Left lung (tissue), 10 donors: ENCODE data around the gene ING5. TPM values are rescaled to one million over a fixed set of nuclear protein-coding genes. Genes with fewer than 3 reads are reported as not detected.
"Not testable (repeated sequence)": the region's sequence is repeated elsewhere in the genome, so short reads cannot be mapped to it uniquely, and the experiment has no call there.

Experiments
- ATAC-seq: fragments of 200-7000 bp; cut with Tn5 transposase; one replicate; pipeline ENCODE4 v1.9.1; 2020; ENCODE audit warnings: moderate library complexity
- DNase-seq, 4 donors: peaks; one replicate each; pipeline ENCODE4 v3.0.0-alpha.2; 2013 to 2020
- H3K27ac ChIP-seq, 2 donors: fragments of 200-600 bp; sonication (generic) in 1 of 2; one replicate each; pipeline versions ENCODE4 v1.5.0 to v1.8.0; 2020 to 2021
- H3K27me3 ChIP-seq, 2 donors: fragments of 200-600 bp; sonication (generic) in 1 of 2; one replicate each; pipeline versions ENCODE4 v1.5.0 to v1.8.0; 2020 to 2021
- H3K36me3 ChIP-seq, 2 donors: fragments of 200-600 bp; sonication (generic) in 1 of 2; one replicate each; pipeline versions ENCODE4 v1.5.0 to v1.8.0; 2020 to 2021
- H3K4me1 ChIP-seq, 2 donors: fragments of 200-600 bp; one replicate each; pipeline ENCODE4 v1.8.0; 2021
- H3K4me3 ChIP-seq, 2 donors: fragments of 200-600 bp; sonication (generic) in 1 of 2; one replicate each; pipeline versions ENCODE4 v1.5.0 to v1.8.0; 2020 to 2021; ENCODE audit warnings: mild to moderate bottlenecking in 1 of 2
- H3K9me3 ChIP-seq, 2 donors: fragments of 200-600 bp; sonication (generic) in 1 of 2; one replicate each; pipeline versions ENCODE4 v1.5.0 to v1.8.0; 2020 to 2021
- CTCF ChIP-seq, 2 donors: fragments of 200-600 bp; sonication (generic) in 1 of 2; IDR thresholded peaks; one replicate each; pipeline versions ENCODE4 v1.5.0 to v1.8.0; 2021; ENCODE audit warnings: antibody characterized with exemption in 2 of 2
- intact Hi-C, 2 donors: fragments of 100-400 bp; cut with DNase I; formaldehyde crosslinking; loops; one replicate each; pipeline versions ENCODE4 v1.11.2 to v1.14.2; 2022
- polyA plus RNA-seq, 6 donors: library from polyadenylated mRNA; unstranded; fragments of 120-200 nt; gene quantifications; one replicate each; pipeline ENCODE4 v1.2.1, GENCODE V29; 2013; ENCODE audit not compliant: insufficient read length in 6 of 6
- total RNA-seq, 2 donors: library from RNA; stranded (reverse); fragmentation: NEBNext Ultra II Directional; extraction: Animal tissue kit (Norgen Biotek cat#: 25700); gene quantifications; one replicate each; pipeline ENCODE4 v1.2.1, GENCODE V29; 2021
- donor health status: DM: no; HTN: yes; CAD: no.
- donor health status: DM: no; HTN: no; CAD: no.

Gene ING5
- total and polyA plus RNA-seq, 8 donors, result 27.6 to 49.1 (median 43.9) TPM

GRCh38 chr2:241659150-241659739 is 42.6 kb upstream of the ING5 start:
- ATAC-seq (peak; percentile 80), DNase-seq (peak in 3 of 4 donors; percentile 62 to 80 (median 72))
- H3K36me3 ChIP-seq, result peaks cover 0 to 84% of the 10 kb centered on the region in 2 donors
- intact Hi-C loops, result no loop called here
- H3K9me3 ChIP-seq, result no peaks in the 10 kb centered on the region
- no peaks in the 10 kb centered on the region for H3K27me3 ChIP-seq
- no peak overlapping the region for H3K4me3 ChIP-seq
- TF ChIP-seq CTCF (IDR thresholded peaks at IDR 0.05), result peak in 1 of 2 donors; percentile 53
- H3K4me1 ChIP-seq, result no peaks in the 10 kb centered on the region
- no peak overlapping the region for H3K27ac ChIP-seq

GRCh38 chr2:241660593-241661213 is 41.1 kb upstream of the ING5 start:
- no peak for TF ChIP-seq CTCF (IDR thresholded peaks at IDR 0.05)
- ATAC-seq, result no peak
- DNase-seq, result peak in 1 of 4 donors; percentile 24
- H3K36me3 ChIP-seq, result peaks cover 0 to 69% of the 10 kb centered on the region in 2 donors
- H3K27me3 ChIP-seq, result no peaks in the 10 kb centered on the region
- no peak overlapping the region for H3K27ac ChIP-seq
- no peak overlapping the region for H3K4me3 ChIP-seq
- no peaks in the 10 kb centered on the region for H3K9me3 ChIP-seq
- intact Hi-C loops, result no loop called here
- H3K4me1 ChIP-seq, result no peaks in the 10 kb centered on the region

- DNase-seq, result peak in 1 of 4 donors; percentile 47
- peaks cover 0 to 66% of the 10 kb centered on the region in 2 donors for H3K36me3 ChIP-seq
Observed at GRCh38 chr2:241662731-241663130, 39.1 kb upstream of the ING5 start.

GRCh38 chr2:241665731-241666440 is 36.0 kb upstream of the ING5 start:
- no peak for TF ChIP-seq CTCF (IDR thresholded peaks at IDR 0.05)
- no peaks in the 10 kb centered on the region for H3K4me1 ChIP-seq
- H3K27me3 ChIP-seq, result no peaks in the 10 kb centered on the region
- no peak overlapping the region for H3K4me3 ChIP-seq
- no peak overlapping the region for H3K27ac ChIP-seq
- intact Hi-C loops, result no loop called here
- ATAC-seq, result no peak
- peaks cover 0 to 66% of the 10 kb centered on the region in 2 donors for H3K36me3 ChIP-seq
- peak in 1 of 4 donors; percentile 66 for DNase-seq
- no peaks in the 10 kb centered on the region for H3K9me3 ChIP-seq

More at GRCh38 chr2:241662731-241663130, 39.1 kb upstream of the ING5 start:
- H3K4me3 ChIP-seq, intact Hi-C loops, ATAC-seq, H3K9me3 ChIP-seq, H3K27me3 ChIP-seq, H3K4me1 ChIP-seq, H3K27ac ChIP-seq: not testable (repeated sequence)

GRCh38 chr2:241666627-241667400 is 35.0 kb upstream of the ING5 start:
- intact Hi-C loops, result no loop called here
- peaks cover 0 to 66% of the 10 kb centered on the region in 2 donors for H3K36me3 ChIP-seq
- no peaks in the 10 kb centered on the region for H3K4me1 ChIP-seq
- H3K27me3 ChIP-seq, result no peaks in the 10 kb centered on the region
- ATAC-seq (no peak), DNase-seq (peak in 2 of 4 donors; percentile 45 to 69)
- H3K4me3 ChIP-seq, result no peak overlapping the region
- H3K27ac ChIP-seq, result no peak overlapping the region
- TF ChIP-seq CTCF (IDR thresholded peaks at IDR 0.05), result no peak
- H3K9me3 ChIP-seq, result no peaks in the 10 kb centered on the region
